CD14-positive monocyte (primary cell): ENCODE results near the gene PICK1. TPM values are rescaled to one million over a fixed set of nuclear protein-coding genes. Genes with fewer than 3 reads are reported as not detected.

Experiments used
- DNase-seq, 3 donors: peaks; one replicate each; pipeline ENCODE4 v3.0.0-alpha.2; 2011 to 2022
- H2AFZ ChIP-seq: 2 replicates; pipeline ENCODE4 v1.6.0; 2012; ENCODE audit warnings: mild to moderate bottlenecking, low read depth, low read length, inconsistent platforms; ENCODE audit not compliant: insufficient read depth, poor library complexity, severe bottlenecking
- H3K27ac ChIP-seq, 2 donors: 1 replicate in 1 of 2; 2 replicates in 1 of 2; pipeline ENCODE4 v1.5.1; 2012 to 2013; ENCODE audit warnings: low read length in 2 of 2, control low read depth in 1 of 2, inconsistent platforms in 1 of 2, low read depth in 1 of 2, mild to moderate bottlenecking in 1 of 2
- H3K27me3 ChIP-seq, 2 donors: one replicate each; pipeline versions ENCODE4 v1.6.0 to v1.6.1; 2011 to 2013; ENCODE audit warnings: low read length in 2 of 2; ENCODE audit not compliant: control insufficient read depth in 2 of 2, insufficient read depth in 2 of 2
- H3K36me3 ChIP-seq, 2 donors: replicated peaks in 1 of 2; 1 replicate in 1 of 2; 2 replicates in 1 of 2; pipeline versions ENCODE4 v1.5.1 to v1.6.1; 2012 to 2013; ENCODE audit warnings: low read length in 2 of 2, control low read depth in 1 of 2, inconsistent platforms in 1 of 2, mild to moderate bottlenecking in 1 of 2; ENCODE audit not compliant: insufficient read depth in 2 of 2, control insufficient read depth in 1 of 2
- H3K4me1 ChIP-seq, 2 donors: 1 replicate in 1 of 2; 2 replicates in 1 of 2; pipeline versions ENCODE4 v1.5.1 to v1.6.1; 2012 to 2013; ENCODE audit warnings: low read length in 2 of 2, control low read depth in 1 of 2, inconsistent platforms in 1 of 2, mild to moderate bottlenecking in 1 of 2, moderate library complexity in 1 of 2; ENCODE audit not compliant: insufficient read depth in 2 of 2, control insufficient read depth in 1 of 2
- H3K4me2 ChIP-seq: replicated peaks from 2 replicates; pipeline ENCODE3; 2012; ENCODE audit warnings: low read length, moderate library complexity, mild to moderate bottlenecking; ENCODE audit not compliant: poor library complexity, severe bottlenecking; ENCODE audit errors: extremely low read depth
- H3K4me3 ChIP-seq, 3 experiments: fragments of 200-600 bp in 1 of 3; sonication (generic) in 1 of 3; replicated peaks in 1 of 3; 1 replicate in 2 of 3; 2 replicates in 1 of 3; pipeline ENCODE4 v1.5.1; 2011 to 2013; ENCODE audit warnings: low read length in 3 of 3, mild to moderate bottlenecking in 3 of 3, control low read depth in 2 of 3, low read depth in 2 of 3, inconsistent platforms in 1 of 3, moderate library complexity in 1 of 3
- H3K79me2 ChIP-seq: 2 replicates; pipeline ENCODE4 v1.6.0; 2012; ENCODE audit warnings: mild to moderate bottlenecking, control low read depth, inconsistent platforms, low read length, moderate library complexity; ENCODE audit not compliant: insufficient read depth
- H3K9ac ChIP-seq: 2 replicates; pipeline ENCODE4 v1.6.0; 2017; ENCODE audit warnings: low read length, mild to moderate bottlenecking; ENCODE audit not compliant: insufficient read depth, poor library complexity, severe bottlenecking
- H3K9me3 ChIP-seq, 2 donors: replicated peaks in 1 of 2; 1 replicate in 1 of 2; 2 replicates in 1 of 2; pipeline versions ENCODE4 v1.5.1 to v1.6.1; 2012 to 2013; ENCODE audit warnings: low read length in 2 of 2, control low read depth in 1 of 2; ENCODE audit not compliant: control insufficient read depth in 1 of 2, insufficient read depth in 1 of 2
- H4K20me1 ChIP-seq: 2 replicates; pipeline ENCODE4 v1.6.0; 2012; ENCODE audit warnings: mild to moderate bottlenecking, low read length, control low read depth, moderate library complexity; ENCODE audit not compliant: insufficient read depth
- H3K27ac Mint-ChIP-seq, 7 donors: one replicate each; pipeline ENCODE4 v1.8.0; 2020; ENCODE audit warnings: mild to moderate bottlenecking in 7 of 7, mixed read lengths in 7 of 7, moderate library complexity in 6 of 7, inconsistent platforms in 2 of 7
- H3K27me3 Mint-ChIP-seq, 3 donors: one replicate each; pipeline ENCODE4 v1.8.0; 2021 to 2022; ENCODE audit warnings: low read depth in 3 of 3, mild to moderate bottlenecking in 3 of 3, mixed read lengths in 3 of 3, moderate library complexity in 3 of 3, inconsistent platforms in 1 of 3
- H3K36me3 Mint-ChIP-seq, 2 donors: one replicate each; pipeline ENCODE4 v1.8.0; 2020; ENCODE audit warnings: mixed read lengths in 2 of 2, inconsistent platforms in 1 of 2, mild to moderate bottlenecking in 1 of 2
- H3K4me1 Mint-ChIP-seq: one replicate; pipeline ENCODE4 v1.8.0; 2020; ENCODE audit warnings: mild to moderate bottlenecking, mixed read lengths
- H3K4me3 Mint-ChIP-seq, 2 donors: one replicate each; pipeline ENCODE4 v1.8.0; 2020; ENCODE audit warnings: mild to moderate bottlenecking in 2 of 2, mixed read lengths in 2 of 2, moderate library complexity in 1 of 2
- H3K9me3 Mint-ChIP-seq, 7 donors: one replicate each; pipeline ENCODE4 v1.8.0; 2020 to 2022; ENCODE audit warnings: mixed read lengths in 7 of 7, mild to moderate bottlenecking in 6 of 7, moderate library complexity in 6 of 7, inconsistent platforms in 2 of 7
- WGBS: methylation state at CpG from one replicate; pipeline ENCODE4 v1.1.5; 2013; ENCODE audit warnings: missing lambda C conversion rate; ENCODE audit not compliant: insufficient coverage; 5-methylcytosine and 5-hydroxymethylcytosine counted together
- intact Hi-C, 2 donors: fragments of 100-400 bp; cut with micrococcal nuclease; formaldehyde crosslinking; loops; one replicate each; pipeline versions ENCODE4 v1.15.0 to v1.15.1; 2023
- polyA plus RNA-seq, 3 donors: library from polyadenylated mRNA; depleted of rRNA in 1 of 3; unstranded in 2 of 3; stranded (reverse) in 1 of 3; fragments of 300-500 nt in 2 of 3; fragments of >200 nt in 1 of 3; fragmentation: Illumina TruSeq in 2 of 3; gene quantifications; 1 replicate in 2 of 3; 2 replicates in 1 of 3; pipeline ENCODE4 v1.2.3, GENCODE V29; 2012 to 2021
- TF ChIP-seq, protein P1 (sequence below): fragments of 200-600 bp; IDR thresholded peaks from one replicate; pipeline ENCODE4 v1.8.0; 2022; ENCODE audit warnings: antibody characterized with exemption, mild to moderate bottlenecking

Gene PICK1
- polyA plus RNA-seq, 3 donors, result 6.4 to 16.9 (median 7.2) TPM

DNA sequence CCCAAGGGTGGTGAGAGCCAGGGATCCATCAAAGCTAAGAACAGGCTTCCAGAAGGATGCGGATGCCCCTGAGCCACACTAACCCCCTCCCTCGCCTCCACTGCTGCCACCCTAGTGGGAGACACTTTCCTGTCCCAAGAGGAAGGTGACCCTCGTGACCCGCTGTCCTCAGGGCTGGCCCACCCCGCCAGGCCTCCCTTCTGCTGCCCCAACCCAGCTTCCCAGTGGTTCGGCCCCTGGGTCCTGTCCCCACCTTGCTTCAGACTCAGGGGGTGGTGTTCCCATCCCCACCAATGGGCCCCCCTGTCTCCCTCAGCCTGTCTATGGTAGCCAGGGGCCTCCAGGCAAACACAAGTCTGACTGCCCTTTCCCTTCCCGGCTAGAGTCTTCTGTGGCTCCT, 6.5 kb upstream of the PICK1 start:
- intact Hi-C loops, result loop anchor here in 1 of 2 donors (5.0 kb wide), 2 partner anchors 302 to 522 kb away; partner anchors contain the start of gene DMC1
- Histone ChIP-seq H3K79me2 (no peaks in the 10 kb centered on the region), H3K9me3 (no peaks in the 10 kb centered on the region), H4K20me1 (no peaks in the 10 kb centered on the region), H3K9ac (no peak overlapping the region), H3K4me2 (no peak overlapping the region), H3K4me3 (no peak overlapping the region), H3K27me3 (peaks cover 0 to 3% of the 10 kb centered on the region in 2 donors), H3K27ac (no peak overlapping the region), H2AFZ (no peak overlapping the region), H3K36me3 (no peaks in the 10 kb centered on the region), H3K4me1 (peaks cover 0 to 4% of the 10 kb centered on the region in 2 donors)
- peak overlapping the region in 1 of 7 donors; percentile 38 for H3K27ac Mint-ChIP-seq
- DNase-seq, result no peak
- no peak overlapping the region for H3K4me3 Mint-ChIP-seq
- TF ChIP-seq, protein P1, sequence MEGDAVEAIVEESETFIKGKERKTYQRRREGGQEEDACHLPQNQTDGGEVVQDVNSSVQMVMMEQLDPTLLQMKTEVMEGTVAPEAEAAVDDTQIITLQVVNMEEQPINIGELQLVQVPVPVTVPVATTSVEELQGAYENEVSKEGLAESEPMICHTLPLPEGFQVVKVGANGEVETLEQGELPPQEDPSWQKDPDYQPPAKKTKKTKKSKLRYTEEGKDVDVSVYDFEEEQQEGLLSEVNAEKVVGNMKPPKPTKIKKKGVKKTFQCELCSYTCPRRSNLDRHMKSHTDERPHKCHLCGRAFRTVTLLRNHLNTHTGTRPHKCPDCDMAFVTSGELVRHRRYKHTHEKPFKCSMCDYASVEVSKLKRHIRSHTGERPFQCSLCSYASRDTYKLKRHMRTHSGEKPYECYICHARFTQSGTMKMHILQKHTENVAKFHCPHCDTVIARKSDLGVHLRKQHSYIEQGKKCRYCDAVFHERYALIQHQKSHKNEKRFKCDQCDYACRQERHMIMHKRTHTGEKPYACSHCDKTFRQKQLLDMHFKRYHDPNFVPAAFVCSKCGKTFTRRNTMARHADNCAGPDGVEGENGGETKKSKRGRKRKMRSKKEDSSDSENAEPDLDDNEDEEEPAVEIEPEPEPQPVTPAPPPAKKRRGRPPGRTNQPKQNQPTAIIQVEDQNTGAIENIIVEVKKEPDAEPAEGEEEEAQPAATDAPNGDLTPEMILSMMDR, result no peak
- H3K36me3 Mint-ChIP-seq, result no peaks in the 10 kb centered on the region
- peaks cover 0 to 2% (median 0%) of the 10 kb centered on the region in 7 donors for H3K9me3 Mint-ChIP-seq
- 95% methylated on average over 7 of the region's 7 CpGs for WGBS
- peaks cover 4% of the 10 kb centered on the region for H3K4me1 Mint-ChIP-seq
- peaks cover 11 to 26% (median 16%) of the 10 kb centered on the region in 3 donors for H3K27me3 Mint-ChIP-seq

DNA sequence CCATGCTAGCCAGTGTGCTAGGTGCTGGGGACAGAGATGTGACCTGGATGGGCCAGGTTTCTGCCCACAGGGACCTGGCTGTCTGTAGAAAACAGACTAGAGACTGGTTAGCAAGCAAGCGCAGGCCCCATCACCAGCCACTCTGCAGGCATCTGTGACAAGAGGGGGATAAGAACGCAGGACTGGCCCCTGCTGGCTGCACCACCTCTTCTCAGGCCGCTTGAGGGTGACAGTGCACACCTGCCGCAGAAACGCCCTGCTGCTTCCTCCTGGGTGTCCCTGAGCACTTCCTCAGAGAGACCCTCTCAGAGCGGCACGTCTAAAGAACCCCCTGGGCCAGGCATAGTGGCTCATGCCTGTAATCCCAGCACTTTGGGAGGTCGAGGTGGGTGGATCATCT, 5.9 kb upstream of the PICK1 start:
- intact Hi-C loops, result loop anchor here in 1 of 2 donors (5.0 kb wide), 2 partner anchors 301 to 521 kb away; partner anchors contain the start of gene DMC1
- Mint-ChIP-seq H3K4me3 (no peak overlapping the region), H3K9me3 (peaks cover 0 to 2% (median 0%) of the 10 kb centered on the region in 7 donors), H3K27ac (no peak overlapping the region), H3K36me3 (no peaks in the 10 kb centered on the region), H3K27me3 (peaks cover 9 to 26% (median 16%) of the 10 kb centered on the region in 3 donors), H3K4me1 (peaks cover 4% of the 10 kb centered on the region)
- Histone ChIP-seq H3K79me2 (no peaks in the 10 kb centered on the region), H3K27me3 (peaks cover 0 to 3% of the 10 kb centered on the region in 2 donors), H3K36me3 (no peaks in the 10 kb centered on the region), H3K4me2 (no peak overlapping the region), H3K4me3 (no peak overlapping the region), H3K27ac (no peak overlapping the region), H4K20me1 (no peaks in the 10 kb centered on the region), H3K9me3 (no peaks in the 10 kb centered on the region), H3K9ac (no peak overlapping the region), H2AFZ (no peak overlapping the region), H3K4me1 (peaks cover 0 to 4% of the 10 kb centered on the region in 2 donors)
- WGBS, result 67% methylated on average over 5 of the region's 8 CpGs
- DNase-seq, result no peak
- TF ChIP-seq, protein P1, result no peak
